HEK293T (cell line): ENCODE results near the gene SNX33.

Source experiments
- CTCF ChIA-PET: fragments of 350-600 bp; formaldehyde crosslinking; extraction: SDS; loops from one replicate; lab custom pipeline; 2021; ENCODE audit warnings: antibody characterized with exemption, inconsistent platforms; lab: Yijun Ruan, JAX
- POLR2A ChIA-PET: fragments of 350-600 bp; formaldehyde crosslinking; extraction: SDS; loops from one replicate; lab custom pipeline; 2020; ENCODE audit warnings: antibody characterized with exemption, inconsistent platforms; lab: Yijun Ruan, JAX
- DNase-seq: peaks from one replicate; pipeline ENCODE4 v3.0.0; 2012; ENCODE audit warnings: mixed read lengths; ENCODE audit errors: extremely low spot score
- ARNT ChIP-seq: fragments of 450-650 bp; IDR thresholded peaks from 2 replicates; pipeline ENCODE4 v1.6.1; 2017; ENCODE audit warnings: mild to moderate bottlenecking
- BHLHE40 ChIP-seq: fragments of 450-650 bp; IDR thresholded peaks from 2 replicates; pipeline ENCODE4 v1.6.1; 2016; ENCODE audit warnings: mild to moderate bottlenecking, moderate library complexity, borderline replicate concordance
- CTBP1 ChIP-seq: fragments of 450-650 bp; IDR thresholded peaks from 2 replicates; pipeline ENCODE4 v1.6.1; 2016; ENCODE audit warnings: borderline replicate concordance
- ELF4 ChIP-seq: fragments of 450-650 bp; IDR thresholded peaks from 2 replicates; pipeline ENCODE4 v1.6.1; 2017; ENCODE audit warnings: antibody characterized with exemption
- FOXA1 ChIP-seq: fragments of 450-650 bp; IDR thresholded peaks from 2 replicates; pipeline ENCODE4 v1.6.1; 2016; ENCODE audit warnings: mild to moderate bottlenecking
- FOXK2 ChIP-seq: fragments of 450-650 bp; IDR thresholded peaks from 2 replicates; pipeline ENCODE4 v1.6.1; 2016; ENCODE audit warnings: mild to moderate bottlenecking
- FOXM1 ChIP-seq: fragments of 450-650 bp; IDR thresholded peaks from 2 replicates; pipeline ENCODE4 v1.6.1; 2017; ENCODE audit warnings: mild to moderate bottlenecking, borderline replicate concordance
- HDGF ChIP-seq: fragments of 450-650 bp; IDR thresholded peaks from 2 replicates; pipeline ENCODE4 v1.6.1; 2017; ENCODE audit warnings: antibody characterized with exemption, borderline replicate concordance
- L3MBTL2 ChIP-seq: fragments of 450-650 bp; conservative IDR thresholded peaks from 2 replicates; pipeline ENCODE4 v1.6.1; 2016; ENCODE audit warnings: mild to moderate bottlenecking
- LEF1 ChIP-seq: fragments of 450-650 bp; IDR thresholded peaks from 2 replicates; pipeline ENCODE4 v1.6.1; 2017; ENCODE audit warnings: mild to moderate bottlenecking, borderline replicate concordance
- NFRKB ChIP-seq: fragments of 450-650 bp; IDR thresholded peaks from 2 replicates; pipeline ENCODE4 v1.6.1; 2016; ENCODE audit warnings: mild to moderate bottlenecking, moderate library complexity
- PKNOX1 ChIP-seq: fragments of 450-650 bp; IDR thresholded peaks from 2 replicates; pipeline ENCODE4 v1.6.1; 2016
- SP1 ChIP-seq: fragments of 450-650 bp; IDR thresholded peaks from 2 replicates; pipeline ENCODE4 v1.6.1; 2017
- SUZ12 ChIP-seq: fragments of 450-650 bp; IDR thresholded peaks from 2 replicates; pipeline ENCODE4 v1.6.1; 2016; ENCODE audit warnings: mild to moderate bottlenecking
- TARDBP ChIP-seq: fragments of 450-650 bp; IDR thresholded peaks from 2 replicates; pipeline ENCODE4 v1.6.1; 2016
- ZNF384 ChIP-seq: fragments of 450-650 bp; IDR thresholded peaks from 2 replicates; pipeline ENCODE4 v1.6.1; 2016

Gene SNX33

DNA sequence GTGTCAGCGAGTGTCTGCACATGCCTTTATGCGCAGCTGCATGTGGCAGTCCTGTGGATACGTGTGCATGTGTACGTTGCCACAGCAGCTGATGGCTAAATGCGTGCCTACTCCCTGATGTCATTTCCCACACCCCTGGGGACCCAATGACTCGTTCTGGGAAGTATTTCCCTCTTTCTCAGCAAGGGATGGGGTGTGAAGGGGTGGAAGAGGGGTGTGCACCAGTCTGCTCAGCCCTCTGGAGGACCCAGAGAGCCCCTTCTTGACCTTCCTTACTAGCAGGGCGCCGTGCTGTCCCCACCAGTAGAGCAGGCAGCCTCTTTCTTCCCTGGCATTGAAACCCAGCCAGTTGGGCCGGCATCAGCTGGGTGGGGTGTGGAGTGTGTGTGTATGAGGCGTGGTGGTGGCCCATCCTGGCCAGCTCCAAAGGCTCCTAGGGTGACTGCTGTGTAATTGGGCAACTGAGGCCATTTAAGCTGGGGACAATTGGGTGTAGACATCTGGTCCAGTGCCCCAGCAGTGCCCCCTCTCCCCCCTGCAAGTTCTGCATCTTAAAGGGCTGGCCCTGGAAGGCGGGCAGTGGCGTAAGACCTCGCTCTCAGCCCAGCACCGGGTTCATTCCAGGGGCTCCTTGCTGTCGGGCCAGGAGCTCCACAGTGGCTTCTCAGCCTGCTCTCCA is 19.2 kb downstream of the SNX33 start:
- TF ChIP-seq TARDBP (no peak), SP1 (no peak), L3MBTL2 (no peak), BHLHE40 (no peak), SUZ12 (no peak), FOXK2 (no peak), FOXM1 (no peak), ELF4 (no peak), CTBP1 (no peak), HDGF (no peak), LEF1 (no peak), FOXA1 (no peak), PKNOX1 (no peak), NFRKB (no peak), ARNT (no peak)
- no peak for DNase-seq
- ChIA-PET CTCF (interaction anchor here (0.9 to 2.3 kb wide), 2 partner anchors 19 to 20 kb away, joined by 3 to 6 read pairs; partner anchors contain the start of gene SNX33), POLR2A (no interaction called here)

GRCh38 chr15:75669191-75669878 is 21.6 kb downstream of the SNX33 start:
- POLR2A ChIA-PET: interaction anchor here (1.0 to 1.3 kb wide), 3 partner anchors 9 to 217 kb away, joined by 3 to 4 read pairs (median 4); partner anchors contain the start of genes SIN3A and SNX33
- TF ChIP-seq PKNOX1: no peak
- TF ChIP-seq FOXK2: no peak
- no peak for TF ChIP-seq L3MBTL2
- no peak for TF ChIP-seq ARNT
- no peak for DNase-seq
- CTCF ChIA-PET: interaction anchor here (0.6 kb wide), 1 partner anchor 64 kb away, joined by 4 read pairs; no protein-coding TSS in a partner anchor

DNA sequence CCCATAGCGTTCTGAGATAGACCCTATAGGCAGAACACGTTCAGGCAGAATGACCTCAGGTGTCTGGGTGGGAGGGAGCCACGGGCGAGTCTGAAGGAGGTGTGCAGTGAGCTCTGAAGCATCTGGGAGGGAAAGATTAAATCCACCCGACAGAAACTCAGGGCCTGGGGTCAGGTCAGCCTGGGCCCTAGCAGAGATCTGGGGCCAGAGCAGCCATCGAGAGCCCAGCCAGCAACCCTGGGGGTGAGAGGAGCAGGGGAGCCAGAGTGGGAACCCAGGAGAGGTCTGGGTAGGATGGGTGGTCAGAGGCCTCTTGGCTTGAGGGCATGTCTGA is 22.1 kb downstream of the SNX33 start:
- TF ChIP-seq FOXK2 (no peak), BHLHE40 (no peak), TARDBP (no peak), HDGF (no peak), ELF4 (no peak), ZNF384 (no peak), LEF1 (no peak), SP1 (no peak), PKNOX1 (no peak), CTBP1 (no peak), NFRKB (no peak), ARNT (no peak), FOXM1 (no peak), L3MBTL2 (no peak), FOXA1 (no peak)
- CTCF ChIA-PET: no interaction called here
- POLR2A ChIA-PET: interaction anchor here (1.0 kb wide), 1 partner anchor 8 kb away, joined by 3 read pairs; no protein-coding TSS in a partner anchor
- no peak for DNase-seq

DNA sequence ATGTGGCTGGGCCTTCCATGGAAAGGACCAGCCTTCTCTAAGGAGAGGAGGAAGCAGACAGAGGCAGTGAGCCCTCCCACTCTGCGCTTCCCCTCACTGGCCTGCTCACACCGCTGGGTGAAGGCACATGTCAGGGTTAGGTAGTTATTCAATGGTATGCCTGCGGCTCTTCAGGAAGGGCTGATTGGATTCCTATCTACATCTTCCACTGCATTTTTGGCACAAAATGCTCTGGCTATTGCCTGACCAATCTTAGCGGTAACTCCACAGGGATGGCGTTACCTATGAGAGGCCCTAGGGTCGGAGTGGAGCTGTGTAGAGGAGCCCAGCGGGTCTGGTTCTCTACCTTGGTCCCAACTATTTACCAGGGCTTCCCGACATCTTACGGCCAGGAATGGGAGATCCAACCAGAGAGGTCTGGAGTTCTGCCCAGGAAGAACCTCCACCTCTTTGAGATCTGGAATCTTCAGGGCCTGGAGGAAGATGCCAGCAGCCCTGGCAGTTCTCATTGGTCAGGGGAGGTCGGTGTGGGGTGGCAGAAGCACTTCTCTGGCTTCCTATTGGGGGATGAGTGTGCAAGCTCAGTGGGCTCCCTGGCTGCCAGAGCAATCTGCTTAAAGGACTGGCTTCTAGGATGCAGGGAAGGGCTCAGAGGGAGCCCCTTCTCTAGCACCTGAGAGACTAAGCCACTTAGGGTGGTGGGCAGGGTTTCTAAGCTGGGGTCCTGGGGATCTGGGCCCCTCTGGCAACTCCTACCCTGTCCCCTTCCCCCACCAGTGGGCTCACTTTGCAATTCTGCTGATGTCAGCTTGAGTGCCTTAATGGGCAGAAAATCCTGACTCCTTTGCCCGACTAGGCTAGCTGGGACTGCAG is 24.3 kb downstream of the SNX33 start:
- ChIA-PET POLR2A (interaction anchor here (0.5 to 3.7 kb wide), 12 partner anchors 11 to 304 kb away, joined by 3 to 19 read pairs (median 4); partner anchors contain the start of genes IMP3, SNUPN and SNX33), CTCF (interaction anchor here (1.0 to 1.9 kb wide), 5 partner anchors 10 to 304 kb away, joined by 3 to 10 read pairs (median 5); partner anchors contain the start of genes MAN2C1 and SNX33)
- DNase-seq: no peak
- TF ChIP-seq ELF4 (no peak), SP1 (no peak), CTBP1 (no peak), NFRKB (no peak), BHLHE40 (no peak), L3MBTL2 (no peak), FOXM1 (no peak), FOXA1 (no peak), LEF1 (no peak), PKNOX1 (no peak), HDGF (no peak), TARDBP (no peak), FOXK2 (no peak), SUZ12 (no peak), ZNF384 (no peak), ARNT (no peak)
